K562 (cell line): ENCODE results near the gene SAMD4A. TPM values are rescaled to one million over a fixed set of nuclear protein-coding genes. Genes with fewer than 3 reads are reported as not detected.

ENCODE experiments used
- ATAC-seq: fragments of 200-7000 bp; cut with Tn5 transposase; 3 replicates; pipeline ENCODE4 v1.9.1; 2020; ENCODE audit warnings: moderate library complexity
- BruUV-seq: library from RNA; stranded (reverse); fragments of 400-500 nt; replicated peaks from 2 replicates; lab custom pipeline; 2021; lab: Mats Ljungman, UMichigan
- CTCF ChIA-PET: fragments of 300-600 bp; formaldehyde crosslinking; extraction: SDS; loops from one replicate; lab custom pipeline; 2021; ENCODE audit warnings: low intra/inter-chr PET ratio; lab: Yijun Ruan, JAX
- POLR2A ChIA-PET: fragments of 300-600, 350-650 bp; sonication (Branson Sonifier 250); formaldehyde crosslinking; extraction: SDS; loops from one replicate; lab custom pipeline; 2021; ENCODE audit warnings: antibody characterized with exemption, inconsistent platforms; lab: Yijun Ruan, JAX
- DNase-seq, 4 experiments: peaks; one replicate each; pipeline versions ENCODE4 v3.0.0 to v3.0.0-alpha.2; 2011 to 2018; ENCODE audit warnings: low spot score in 3 of 4, mixed read lengths in 3 of 4; ENCODE audit errors: extremely low read depth in 1 of 4
- FAIRE-seq: peaks from 2 replicates; lab custom pipeline; 2011; peaks lifted over from hg19 to GRCh38; lab: Jason Lieb, UNC
- H2AFZ ChIP-seq: 2 replicates; pipeline ENCODE4 v1.6.0; 2011; ENCODE audit warnings: low read depth, low read length, control low read depth, inconsistent platforms
- H3K27ac ChIP-seq: fragments of 200-600 bp; 3 replicates; pipeline ENCODE4 v1.8.0; 2011; ENCODE audit warnings: low read depth, mild to moderate bottlenecking, control low read depth, inconsistent platforms, low read length, moderate library complexity, mixed read lengths; ENCODE audit errors: extremely low read depth
- H3K27me3 ChIP-seq, 2 experiments: fragments of 300-600 bp in 1 of 2; 2 replicates in 1 of 2; 3 replicates in 1 of 2; pipeline versions ENCODE4 v1.6.0 to v1.8.0; 2011; ENCODE audit warnings: inconsistent platforms in 2 of 2, low read length in 2 of 2, mild to moderate bottlenecking in 1 of 2, mixed read lengths in 1 of 2, moderate library complexity in 1 of 2; ENCODE audit not compliant: control insufficient read depth in 2 of 2, insufficient read depth in 2 of 2
- H3K36me3 ChIP-seq: fragments of 300-600 bp; 3 replicates; pipeline ENCODE4 v1.8.0; 2011; ENCODE audit warnings: mild to moderate bottlenecking, low read length, inconsistent platforms; ENCODE audit not compliant: control insufficient read depth, insufficient read depth
- H3K4me1 ChIP-seq, 2 experiments: fragments of 200-600 bp in 1 of 2; replicated peaks in 1 of 2; 2 replicates in 1 of 2; 3 replicates in 1 of 2; pipeline versions ENCODE4 v1.5.1 to v1.8.0; 2011; ENCODE audit warnings: inconsistent platforms in 2 of 2, low read length in 2 of 2, mild to moderate bottlenecking in 1 of 2, mixed read lengths in 1 of 2, moderate library complexity in 1 of 2; ENCODE audit not compliant: control insufficient read depth in 2 of 2, insufficient read depth in 2 of 2
- H3K4me2 ChIP-seq: 2 replicates; pipeline ENCODE4 v1.6.1; 2011; ENCODE audit warnings: low read length, control low read depth, inconsistent platforms, mixed read lengths; ENCODE audit not compliant: insufficient read depth
- H3K4me3 ChIP-seq: fragments of 200-600 bp; sonication (generic), shearing (Covaris generic); 2 replicates; pipeline ENCODE4 v1.5.1; 2016; ENCODE audit warnings: control low read depth, inconsistent platforms
- H3K79me2 ChIP-seq: fragments of 200-600 bp; 3 replicates; pipeline ENCODE4 v1.8.0; 2011; ENCODE audit warnings: low read length, inconsistent platforms; ENCODE audit not compliant: control insufficient read depth, insufficient read depth
- H3K9ac ChIP-seq, 2 experiments: 2 replicates each; pipeline versions ENCODE4 v1.6.0 to v1.6.1; 2011; ENCODE audit warnings: low read depth in 2 of 2, low read length in 2 of 2, control low read depth in 1 of 2, inconsistent platforms in 1 of 2, mild to moderate bottlenecking in 1 of 2, mixed read lengths in 1 of 2; ENCODE audit not compliant: insufficient read depth in 1 of 2
- H3K9me1 ChIP-seq: one replicate; pipeline ENCODE4 v1.6.0; 2011; ENCODE audit warnings: inconsistent platforms, mild to moderate bottlenecking, low read length, moderate library complexity; ENCODE audit not compliant: control insufficient read depth, insufficient read depth
- H3K9me3 ChIP-seq: replicated peaks from 2 replicates; pipeline ENCODE4 v1.5.1; 2011; ENCODE audit warnings: low read depth, low read length, inconsistent platforms; ENCODE audit not compliant: control insufficient read depth, insufficient read depth
- H4K20me1 ChIP-seq: replicated peaks from 2 replicates; pipeline ENCODE4 v1.6.1; 2011; ENCODE audit warnings: low read length, inconsistent platforms, mixed read lengths; ENCODE audit not compliant: control insufficient read depth, insufficient read depth
- E2F3 ChIP-seq: fragments of 250-450 bp; sonication (Bioruptor Pico); IDR thresholded peaks from 2 replicates; pipeline ENCODE4 v1.4.0; 2020; ENCODE audit warnings: mild to moderate bottlenecking
- EZH2 ChIP-seq: IDR thresholded peaks from 2 replicates; pipeline ENCODE4 v1.6.1; 2012; ENCODE audit warnings: low read depth, mild to moderate bottlenecking, inconsistent platforms, low read length, borderline replicate concordance
- FOXK2 ChIP-seq, 2 experiments: fragments of 450-650 bp; IDR thresholded peaks in 1 of 2; conservative IDR thresholded peaks in 1 of 2; 2 replicates each; pipeline ENCODE4 v1.6.1; 2016; ENCODE audit warnings: low read depth in 2 of 2, mild to moderate bottlenecking in 1 of 2
- GABPA ChIP-seq: fragments of 200-800 bp; sonication (Bioruptor generic); conservative IDR thresholded peaks from 2 replicates; pipeline ENCODE4 v1.6.1; 2016; ENCODE audit warnings: low read depth, missing genetic modification characterization, missing compliant biosample characterization
- GABPB1 ChIP-seq: sonication (generic); formaldehyde crosslinking; IDR thresholded peaks from 2 replicates; pipeline ENCODE4 v1.8.0; 2022; ENCODE audit warnings: mild to moderate bottlenecking, missing genetic modification reagents
- L3MBTL2 ChIP-seq: fragments of 450-650 bp; IDR thresholded peaks from 2 replicates; pipeline ENCODE4 v1.6.1; 2016; ENCODE audit warnings: mild to moderate bottlenecking, moderate library complexity
- MTA3 ChIP-seq: fragments of 450-650 bp; formaldehyde crosslinking; IDR thresholded peaks from 2 replicates; pipeline ENCODE4 v1.6.1; 2017; ENCODE audit warnings: mild to moderate bottlenecking, borderline replicate concordance
- NFATC3 ChIP-seq: fragments of 450-650 bp; IDR thresholded peaks from 2 replicates; pipeline ENCODE4 v1.6.1; 2017; ENCODE audit warnings: mild to moderate bottlenecking
- PHF20 ChIP-seq: fragments of 450-650 bp; IDR thresholded peaks from 2 replicates; pipeline ENCODE4 v1.6.1; 2018; ENCODE audit not compliant: partially characterized antibody
- PHF21A ChIP-seq: fragments of 450-650 bp; IDR thresholded peaks from 2 replicates; pipeline ENCODE4 v1.6.1; 2017; ENCODE audit warnings: low read depth, borderline replicate concordance
- TEAD1 ChIP-seq, 2 experiments: fragments of 450-650 bp in 1 of 2; sonication (generic) in 1 of 2; formaldehyde crosslinking; IDR thresholded peaks; 2 replicates each; pipeline versions ENCODE4 v1.4.0 to v1.8.0; 2020 to 2022; ENCODE audit warnings: mild to moderate bottlenecking in 2 of 2, missing genetic modification reagents in 1 of 2
- TEAD2 ChIP-seq: fragments of 450-650 bp; IDR thresholded peaks from 2 replicates; pipeline ENCODE4 v1.6.1; 2016; ENCODE audit warnings: missing genetic modification characterization, control low read depth, missing compliant biosample characterization
- ZBTB7A ChIP-seq: IDR thresholded peaks from 2 replicates; pipeline ENCODE4 v1.6.1; 2011; ENCODE audit warnings: low read depth, mild to moderate bottlenecking, low read length, moderate library complexity, borderline replicate concordance; ENCODE audit not compliant: control insufficient read depth
- ZC3H4 ChIP-seq: sonication (generic); formaldehyde crosslinking; IDR thresholded peaks from 2 replicates; pipeline ENCODE4 v1.9.0; 2021; ENCODE audit warnings: missing genetic modification reagents, borderline replicate concordance
- ZNF316 ChIP-seq: fragments of 450-650 bp; IDR thresholded peaks from 2 replicates; pipeline ENCODE4 v1.6.1; 2016
- WGBS: fragments of 100-300 bp; shearing (Covaris generic); methylation state at CpG from one replicate; pipeline ENCODE4 v1.1.6; 2016; ENCODE audit warnings: low coverage, mixed read lengths; ENCODE audit not compliant: insufficient coverage; ENCODE audit errors: missing lambda C conversion rate; 5-methylcytosine and 5-hydroxymethylcytosine counted together
- in situ Hi-C: fragments of 300-500 bp; cut with MboI; formaldehyde crosslinking; loops from 4 replicates; pipeline ENCODE4 v1.15.0; 2018; ENCODE audit warnings: inconsistent platforms, mixed read lengths
- intact Hi-C: fragments of 100-400 bp; cut with micrococcal nuclease; formaldehyde crosslinking; loops from 2 replicates; pipeline ENCODE4 v1.14.2; 2022
- polyA plus RNA-seq, 8 experiments: library from polyadenylated mRNA; depleted of rRNA in 4 of 8; stranded (reverse) in 5 of 8; unstranded in 3 of 8; fragments of >200 nt; fragmentation: Nextera tagmentation in 2 of 8; fragmentation: Illumina TruSeq in 1 of 8; extraction: Ambion mirVana in 2 of 8; extraction: Trizol in 1 of 8; gene quantifications; 2 replicates each; pipeline versions ENCODE4 v1.2.1 to v1.2.3, GENCODE V29; 2011 to 2014; ENCODE audit warnings: inconsistent platforms in 1 of 8, missing spikeins in 1 of 8
- total RNA-seq, 7 experiments: library from RNA; depleted of rRNA in 6 of 7; stranded (reverse); fragments of >200 nt in 6 of 7; fragmentation: Illumina TruSeq in 2 of 7; extraction: Trizol in 2 of 7; gene quantifications; 2 replicates each; pipeline versions ENCODE4 v1.2.1 to v1.2.3, GENCODE V29; 2011 to 2021; ENCODE audit warnings: low replicate concordance in 1 of 7
- TF ChIP-seq, protein P1 (sequence below), 2 experiments: fragments of 150-350 bp in 1 of 2; IDR thresholded peaks; 2 replicates each; pipeline ENCODE4 v1.6.1; 2012 to 2016; ENCODE audit warnings: low read depth in 2 of 2, low read length in 2 of 2, mild to moderate bottlenecking in 1 of 2, moderate library complexity in 1 of 2
- TF ChIP-seq, protein P2 (sequence below): fragments of 450-650 bp; formaldehyde crosslinking; IDR thresholded peaks from 2 replicates; pipeline ENCODE4 v1.4.0; 2020; ENCODE audit warnings: mild to moderate bottlenecking, moderate library complexity

Gene SAMD4A
- total and polyA plus RNA-seq, 9 of the 15 experiments (the other 6 are each of a cell fraction or from before 2014, with no cell fraction given): 0.66 to 6.8 (median 3.3) TPM

DNA sequence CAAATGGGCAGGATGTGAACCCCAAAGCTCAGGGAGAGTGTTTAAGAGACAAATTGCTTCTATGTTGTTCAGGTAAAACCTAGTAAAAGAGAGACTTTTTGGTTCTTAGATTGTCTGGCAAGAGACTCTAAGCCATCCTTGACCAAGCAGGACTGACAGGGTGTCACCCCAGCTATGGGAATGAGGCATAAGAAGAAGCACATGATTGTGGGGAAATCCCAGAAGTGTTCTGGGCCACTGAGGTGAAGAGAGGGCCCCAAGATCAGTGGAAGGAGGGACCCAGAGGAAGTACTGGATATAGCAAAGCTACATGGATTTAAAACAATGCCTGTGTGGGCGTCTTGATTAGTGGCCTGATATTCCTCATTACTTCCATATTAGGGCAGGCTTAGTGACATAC lies 99.0 kb downstream of the SAMD4A start (continued):
- no peak for TF ChIP-seq E2F3
- TF ChIP-seq, all 486 proteins: peak for 0

DNA sequence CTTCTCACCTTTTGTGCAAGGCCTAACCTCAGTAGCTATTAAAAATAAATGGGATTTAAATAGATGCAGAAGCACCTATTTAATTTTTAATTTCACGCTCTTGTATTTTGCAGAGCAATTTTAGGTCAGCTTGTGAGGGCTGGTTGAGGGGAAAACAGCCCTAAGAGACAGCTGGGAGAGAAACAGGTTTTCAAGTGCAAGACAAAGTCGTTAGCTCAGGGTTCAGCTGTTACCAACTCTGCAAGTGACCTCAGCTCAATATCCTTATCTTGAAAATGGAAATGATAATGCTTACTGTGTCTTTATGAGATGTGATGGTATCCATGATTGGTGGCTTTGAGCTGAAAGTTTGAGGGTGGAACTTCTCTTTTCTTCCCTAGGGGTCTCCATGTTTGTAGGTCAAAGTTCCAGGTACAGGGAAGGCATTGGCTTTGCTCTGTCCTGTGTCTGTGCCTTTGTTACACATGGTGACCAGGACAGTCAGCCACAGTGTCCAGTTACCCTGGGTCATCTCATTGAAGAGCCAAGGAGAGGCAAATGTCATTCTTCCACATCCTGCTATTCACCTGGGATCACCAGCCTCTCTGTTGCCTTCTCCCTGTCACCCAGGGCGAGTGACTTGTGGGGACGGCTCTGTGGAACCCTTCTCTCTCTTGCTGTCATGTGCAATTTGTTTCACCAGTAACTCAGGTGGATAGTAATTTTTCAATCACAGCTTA lies 100.3 kb downstream of the SAMD4A start:
- in situ Hi-C loops (no loop called here), intact Hi-C loops (no loop called here)
- Histone ChIP-seq H3K9me1 (no peaks in the 10 kb centered on the region), H3K27me3 (no peaks in the 10 kb centered on the region), H3K9ac (no peak overlapping the region), H2AFZ (no peak overlapping the region), H3K4me3 (no peak overlapping the region), H3K9me3 (no peaks in the 10 kb centered on the region), H3K4me2 (no peak overlapping the region), H4K20me1 (no peaks in the 10 kb centered on the region), H3K79me2 (no peaks in the 10 kb centered on the region), H3K27ac (no peak overlapping the region), H3K4me1 (no peaks in the 10 kb centered on the region), H3K36me3 (no peaks in the 10 kb centered on the region)
- POLR2A ChIA-PET: interaction anchor here (0.7 to 1.3 kb wide), 3 partner anchors 8 to 78 kb away, joined by 3 to 4 read pairs (median 3); no protein-coding TSS in a partner anchor
- CTCF ChIA-PET: no interaction called here
- DNase-seq (no peak), ATAC-seq (no peak), FAIRE-seq (no peak)
- no TSS peak for BruUV-seq
- 54% methylated on average over 2 of the region's 4 CpGs for WGBS
- TF ChIP-seq TEAD1 (CRISPR knock-in tag; IDR thresholded peaks at IDR 0.05): no peak
- no peak for TF ChIP-seq L3MBTL2
- TF ChIP-seq GABPA (tag): no peak
- TF ChIP-seq, protein P1, sequence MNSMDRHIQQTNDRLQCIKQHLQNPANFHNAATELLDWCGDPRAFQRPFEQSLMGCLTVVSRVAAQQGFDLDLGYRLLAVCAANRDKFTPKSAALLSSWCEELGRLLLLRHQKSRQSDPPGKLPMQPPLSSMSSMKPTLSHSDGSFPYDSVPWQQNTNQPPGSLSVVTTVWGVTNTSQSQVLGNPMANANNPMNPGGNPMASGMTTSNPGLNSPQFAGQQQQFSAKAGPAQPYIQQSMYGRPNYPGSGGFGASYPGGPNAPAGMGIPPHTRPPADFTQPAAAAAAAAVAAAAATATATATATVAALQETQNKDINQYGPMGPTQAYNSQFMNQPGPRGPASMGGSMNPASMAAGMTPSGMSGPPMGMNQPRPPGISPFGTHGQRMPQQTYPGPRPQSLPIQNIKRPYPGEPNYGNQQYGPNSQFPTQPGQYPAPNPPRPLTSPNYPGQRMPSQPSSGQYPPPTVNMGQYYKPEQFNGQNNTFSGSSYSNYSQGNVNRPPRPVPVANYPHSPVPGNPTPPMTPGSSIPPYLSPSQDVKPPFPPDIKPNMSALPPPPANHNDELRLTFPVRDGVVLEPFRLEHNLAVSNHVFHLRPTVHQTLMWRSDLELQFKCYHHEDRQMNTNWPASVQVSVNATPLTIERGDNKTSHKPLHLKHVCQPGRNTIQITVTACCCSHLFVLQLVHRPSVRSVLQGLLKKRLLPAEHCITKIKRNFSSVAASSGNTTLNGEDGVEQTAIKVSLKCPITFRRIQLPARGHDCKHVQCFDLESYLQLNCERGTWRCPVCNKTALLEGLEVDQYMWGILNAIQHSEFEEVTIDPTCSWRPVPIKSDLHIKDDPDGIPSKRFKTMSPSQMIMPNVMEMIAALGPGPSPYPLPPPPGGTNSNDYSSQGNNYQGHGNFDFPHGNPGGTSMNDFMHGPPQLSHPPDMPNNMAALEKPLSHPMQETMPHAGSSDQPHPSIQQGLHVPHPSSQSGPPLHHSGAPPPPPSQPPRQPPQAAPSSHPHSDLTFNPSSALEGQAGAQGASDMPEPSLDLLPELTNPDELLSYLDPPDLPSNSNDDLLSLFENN (IDR thresholded peaks at IDR 0.05; ENCODE audit: low read depth in 2 of 2, low read length in 2 of 2): no peak
- TF ChIP-seq MTA3: no peak
- no peak for TF ChIP-seq ZBTB7A
- TF ChIP-seq ZC3H4 (CRISPR knock-in tag): no peak
- no peak for TF ChIP-seq TEAD2 (tag)
- TF ChIP-seq NFATC3: no peak
- TF ChIP-seq, protein P2, sequence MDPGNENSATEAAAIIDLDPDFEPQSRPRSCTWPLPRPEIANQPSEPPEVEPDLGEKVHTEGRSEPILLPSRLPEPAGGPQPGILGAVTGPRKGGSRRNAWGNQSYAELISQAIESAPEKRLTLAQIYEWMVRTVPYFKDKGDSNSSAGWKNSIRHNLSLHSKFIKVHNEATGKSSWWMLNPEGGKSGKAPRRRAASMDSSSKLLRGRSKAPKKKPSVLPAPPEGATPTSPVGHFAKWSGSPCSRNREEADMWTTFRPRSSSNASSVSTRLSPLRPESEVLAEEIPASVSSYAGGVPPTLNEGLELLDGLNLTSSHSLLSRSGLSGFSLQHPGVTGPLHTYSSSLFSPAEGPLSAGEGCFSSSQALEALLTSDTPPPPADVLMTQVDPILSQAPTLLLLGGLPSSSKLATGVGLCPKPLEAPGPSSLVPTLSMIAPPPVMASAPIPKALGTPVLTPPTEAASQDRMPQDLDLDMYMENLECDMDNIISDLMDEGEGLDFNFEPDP (CRISPR knock-in tag): no peak
- no peak for TF ChIP-seq PHF21A
- TF ChIP-seq ZNF316: no peak
- no peak for TF ChIP-seq EZH2
- no peak for TF ChIP-seq FOXK2 (conservative IDR thresholded peaks at IDR 0.05 in 1 of 2, IDR thresholded peaks at IDR 0.05 in 1 of 2; ENCODE audit: low read depth in 2 of 2)
- no peak for TF ChIP-seq GABPB1 (CRISPR knock-in tag)
- no peak for TF ChIP-seq PHF20
